ENCODE results near the gene SETD3. TPM values are rescaled to one million over a fixed set of nuclear protein-coding genes. Genes with fewer than 3 reads are reported as not detected.

Gene SETD3
- polyA plus RNA-seq, 1 donor (not counting 4 experiments of a cell fraction or from before 2014, with no cell fraction given) = 48.1 TPM

DNA sequence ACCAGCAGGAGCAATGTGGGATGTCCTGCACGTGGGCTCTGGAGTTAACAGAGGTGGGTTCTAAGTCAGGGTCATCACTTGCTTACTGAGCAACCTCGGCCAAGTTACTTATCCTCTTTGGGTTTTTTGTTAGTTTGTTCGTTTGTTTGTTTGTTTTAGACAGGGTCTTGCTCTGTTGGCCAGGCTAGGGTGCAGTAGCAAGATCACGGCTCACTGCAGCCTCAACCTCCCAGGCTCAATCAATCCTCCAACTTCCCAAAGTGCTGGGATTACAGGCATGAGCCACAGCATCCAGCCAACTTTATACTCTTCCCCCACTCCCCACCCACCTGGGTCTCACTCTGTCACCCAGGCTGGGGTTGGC, 78.4 kb downstream of the SETD3 start:
- FAIRE-seq = no peak
- no peaks in the 10 kb centered on the region for H3K79me2 ChIP-seq (ENCODE audit: control insufficient read depth, insufficient read depth, low read length)

GRCh38 chr14:99401621-99402284, 78.9 kb downstream of the SETD3 start:
- TF ChIP-seq EZH2 (IDR thresholded peaks at IDR 0.05; ENCODE audit: low read length) (no peak), CTCF (optimal IDR thresholded peaks at IDR 0.05 in 1 of 3, IDR thresholded peaks at IDR 0.05 in 1 of 3, conservative IDR thresholded peaks at IDR 0.05 in 1 of 3; ENCODE audit: extremely low read depth in 1 of 3, insufficient read depth in 2 of 3, low read length in 3 of 3) (no peak)
- Histone ChIP-seq H3K9me1 (ENCODE audit: control insufficient read depth, extremely low read depth, insufficient read depth, low read length) (no peaks in the 10 kb centered on the region), H3K4me2 (ENCODE audit: control insufficient read depth, extremely low read depth, insufficient read depth, low read depth, low read length) (no peak overlapping the region), H3K4me3 (ENCODE audit: control insufficient read depth in 2 of 3, extremely low read depth in 1 of 3, insufficient read depth in 2 of 3, low read depth in 1 of 3, low read length in 3 of 3) (no peak overlapping the region), H3K27ac (ENCODE audit: control insufficient read depth, insufficient read depth, low read length) (no peak overlapping the region), H4K20me1 (ENCODE audit: control insufficient read depth, extremely low read depth, insufficient read depth, low read length) (no peaks in the 10 kb centered on the region), H3K27me3 (ENCODE audit: control insufficient read depth, extremely low read depth, insufficient read depth, low read length) (no peaks in the 10 kb centered on the region), H3K36me3 (ENCODE audit: control insufficient read depth in 2 of 2, extremely low read depth in 1 of 2, insufficient read depth in 2 of 2, low read length in 2 of 2) (peaks cover 15 to 20% of the 10 kb centered on the region in 2 experiments), H3K9me3 (ENCODE audit: control insufficient read depth, low read depth, low read length) (no peaks in the 10 kb centered on the region), H2AFZ (ENCODE audit: control insufficient read depth, low read length) (no peak overlapping the region), H3K79me2 (ENCODE audit: control insufficient read depth, insufficient read depth, low read length) (no peaks in the 10 kb centered on the region), H3K9ac (ENCODE audit: control insufficient read depth, extremely low read depth, insufficient read depth, low read length) (no peak overlapping the region), H3K4me1 (ENCODE audit: control insufficient read depth, extremely low read depth, insufficient read depth, low read length) (no peaks in the 10 kb centered on the region)
- dilution Hi-C loops (cut with MboI; ENCODE audit: extremely low pct_ligation_motif_present, low sequenced_read_pairs) = no loop called here
- DNase-seq (ENCODE audit: low read depth, low spot score) (no peak), FAIRE-seq (no peak)

More for the DNA sequence above, 78.4 kb downstream of the SETD3 start:
- Histone ChIP-seq H3K27ac (ENCODE audit: control insufficient read depth, insufficient read depth, low read length) (no peak overlapping the region), H3K36me3 (ENCODE audit: control insufficient read depth in 2 of 2, extremely low read depth in 1 of 2, insufficient read depth in 2 of 2, low read length in 2 of 2) (peaks cover 15 to 20% of the 10 kb centered on the region in 2 experiments), H2AFZ (ENCODE audit: control insufficient read depth, low read length) (no peak overlapping the region), H3K9me3 (ENCODE audit: control insufficient read depth, low read depth, low read length) (no peaks in the 10 kb centered on the region), H3K4me1 (ENCODE audit: control insufficient read depth, extremely low read depth, insufficient read depth, low read length) (no peaks in the 10 kb centered on the region), H3K4me2 (ENCODE audit: control insufficient read depth, extremely low read depth, insufficient read depth, low read depth, low read length) (no peak overlapping the region), H4K20me1 (ENCODE audit: control insufficient read depth, extremely low read depth, insufficient read depth, low read length) (no peaks in the 10 kb centered on the region), H3K9ac (ENCODE audit: control insufficient read depth, extremely low read depth, insufficient read depth, low read length) (no peak overlapping the region), H3K9me1 (ENCODE audit: control insufficient read depth, extremely low read depth, insufficient read depth, low read length) (no peaks in the 10 kb centered on the region), H3K27me3 (ENCODE audit: control insufficient read depth, extremely low read depth, insufficient read depth, low read length) (no peaks in the 10 kb centered on the region), H3K4me3 (ENCODE audit: control insufficient read depth in 2 of 3, extremely low read depth in 1 of 3, insufficient read depth in 2 of 3, low read depth in 1 of 3, low read length in 3 of 3) (no peak overlapping the region)
- no peak for DNase-seq (ENCODE audit: low read depth, low spot score)
- no peak for TF ChIP-seq CTCF (optimal IDR thresholded peaks at IDR 0.05 in 1 of 3, IDR thresholded peaks at IDR 0.05 in 1 of 3, conservative IDR thresholded peaks at IDR 0.05 in 1 of 3; ENCODE audit: extremely low read depth in 1 of 3, insufficient read depth in 2 of 3, low read length in 3 of 3)
- TF ChIP-seq EZH2 (IDR thresholded peaks at IDR 0.05; ENCODE audit: low read length) = no peak
- dilution Hi-C loops (cut with MboI; ENCODE audit: extremely low pct_ligation_motif_present, low sequenced_read_pairs) = no loop called here

All from keratinocyte (primary cell).